GM19397 (cell line): ENCODE data around the gene ERGIC1.

Experiments used
- ATAC-seq: cut with Tn5 transposase; IDR thresholded peaks from one replicate; pipeline ENCODE4 v1.9.1; 2021; ENCODE audit warnings: mild to moderate bottlenecking, moderate library complexity; ENCODE audit not compliant: unreplicated experiment

The ERGIC1 gene

DNA sequence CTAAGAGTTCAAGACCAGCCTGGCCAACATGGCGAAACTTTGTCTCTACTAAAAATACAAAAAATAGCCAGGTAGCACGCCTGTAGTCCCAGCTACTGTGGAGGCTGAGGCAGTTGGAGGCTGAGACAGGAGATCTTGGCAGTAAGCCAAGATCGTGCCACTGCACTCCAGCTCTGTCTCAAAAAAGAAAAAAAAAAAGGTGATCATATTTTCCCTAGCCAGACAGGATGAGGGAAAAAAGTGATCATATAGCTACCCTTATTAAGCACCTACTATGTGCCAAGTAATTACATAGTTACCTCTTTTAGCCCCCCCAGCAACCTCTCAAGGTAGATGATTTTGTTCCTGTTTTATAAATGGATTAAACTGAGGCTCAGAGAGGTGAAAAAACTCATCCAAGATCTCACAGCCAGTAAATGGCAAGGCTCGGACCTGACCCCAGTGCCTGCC lies 107.0 kb downstream of the ERGIC1 start:
- ATAC-seq: no peak

- ATAC-seq: no peak
Measured at GRCh38 chr5:172942556-172942955, 108.5 kb downstream of the ERGIC1 start.

DNA sequence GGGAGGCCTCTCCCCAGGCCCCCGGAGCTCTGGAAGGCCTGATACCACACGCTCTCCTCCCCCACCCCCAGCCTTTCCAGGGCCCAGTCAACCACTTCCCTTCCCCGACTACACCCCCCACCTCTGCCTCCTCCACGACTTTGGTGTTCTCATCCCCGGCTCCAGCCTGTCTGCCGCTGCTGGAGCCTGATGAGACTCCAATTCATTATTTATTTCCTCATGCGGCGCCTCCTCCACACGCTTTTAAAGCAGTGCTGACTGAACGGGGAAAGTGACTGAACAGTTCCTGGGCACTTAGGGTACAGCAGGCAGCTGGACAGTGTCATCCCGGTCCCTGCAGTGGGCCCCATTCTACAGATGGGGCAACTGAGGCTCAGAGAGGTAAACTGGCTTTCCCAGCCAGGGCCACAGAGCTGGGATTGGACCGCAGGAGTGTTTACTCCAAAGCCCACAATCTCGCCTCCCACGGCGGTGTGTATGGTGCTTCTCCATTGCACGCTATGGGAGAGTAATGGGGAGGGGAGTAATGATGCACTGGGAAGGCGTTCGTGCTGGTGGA lies 109.3 kb downstream of the ERGIC1 start:
- no peak for ATAC-seq

- ATAC-seq: no peak
Measured at GRCh38 chr5:172943906-172944305, 109.9 kb downstream of the ERGIC1 start.

- no peak for ATAC-seq
Measured at GRCh38 chr5:172944741-172945140, 110.7 kb downstream of the ERGIC1 start.

DNA sequence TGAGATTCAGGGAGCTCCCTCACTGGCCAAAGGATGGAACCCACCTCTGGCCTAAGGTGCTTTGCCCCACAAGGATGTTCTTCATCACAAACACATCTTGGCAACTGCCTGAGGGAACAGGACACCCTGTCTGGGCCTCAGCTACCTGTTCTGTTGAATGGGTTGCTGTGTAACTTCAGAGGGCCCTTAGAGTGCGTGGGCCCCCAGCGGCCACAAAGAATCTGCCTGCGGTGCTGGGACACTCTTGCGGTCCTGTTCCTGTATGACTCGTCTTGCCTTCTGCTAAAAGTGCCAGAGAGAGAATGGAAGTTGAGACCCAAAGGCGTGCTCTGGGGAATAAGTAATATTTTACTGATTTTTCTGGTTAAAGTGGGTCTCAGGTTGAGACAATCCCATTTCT lies 111.1 kb downstream of the ERGIC1 start:
- no peak for ATAC-seq

- no peak for ATAC-seq
Measured at GRCh38 chr5:172946146-172946545, 112.1 kb downstream of the ERGIC1 start.

- no peak for ATAC-seq
Measured at GRCh38 chr5:172949426-172949825, 115.4 kb downstream of the ERGIC1 start.

DNA sequence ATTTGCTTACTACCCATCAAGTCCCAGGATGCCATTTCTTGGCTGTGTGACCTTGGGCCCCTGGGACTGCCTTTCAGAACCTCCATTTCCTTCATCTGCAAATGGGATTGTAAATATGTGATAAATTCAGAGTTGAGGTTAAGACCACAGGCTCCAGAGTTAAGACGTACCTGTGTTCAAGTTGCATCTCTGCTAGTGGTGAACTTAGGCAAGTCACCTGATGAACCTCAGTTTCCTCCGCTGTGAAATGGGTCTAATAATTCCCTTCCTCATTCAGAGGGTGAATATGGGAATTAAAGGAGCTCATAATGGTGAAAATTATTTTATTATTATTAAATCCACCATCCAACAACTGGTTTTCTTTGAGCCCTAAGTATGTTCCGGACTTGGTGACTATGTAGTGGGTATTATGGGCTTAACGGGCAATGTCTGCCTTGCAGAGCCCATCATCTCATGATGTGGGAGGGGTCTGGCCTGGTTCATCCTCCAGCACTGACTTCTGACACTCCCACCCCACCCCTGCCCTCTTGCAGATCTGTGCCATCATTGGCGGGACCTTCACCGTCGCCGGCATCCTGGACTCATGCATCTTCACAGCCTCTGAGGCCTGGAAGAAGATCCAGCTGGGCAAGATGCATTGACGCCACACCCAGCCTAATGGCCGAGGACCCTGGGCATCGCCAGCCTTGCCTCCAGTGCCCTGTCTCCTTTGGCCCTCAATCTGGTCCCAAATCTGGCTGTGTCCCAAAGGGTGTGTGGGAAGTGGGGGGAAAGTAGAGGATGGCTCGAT lies 116.3 kb downstream of the ERGIC1 start:
- no peak for ATAC-seq

DNA sequence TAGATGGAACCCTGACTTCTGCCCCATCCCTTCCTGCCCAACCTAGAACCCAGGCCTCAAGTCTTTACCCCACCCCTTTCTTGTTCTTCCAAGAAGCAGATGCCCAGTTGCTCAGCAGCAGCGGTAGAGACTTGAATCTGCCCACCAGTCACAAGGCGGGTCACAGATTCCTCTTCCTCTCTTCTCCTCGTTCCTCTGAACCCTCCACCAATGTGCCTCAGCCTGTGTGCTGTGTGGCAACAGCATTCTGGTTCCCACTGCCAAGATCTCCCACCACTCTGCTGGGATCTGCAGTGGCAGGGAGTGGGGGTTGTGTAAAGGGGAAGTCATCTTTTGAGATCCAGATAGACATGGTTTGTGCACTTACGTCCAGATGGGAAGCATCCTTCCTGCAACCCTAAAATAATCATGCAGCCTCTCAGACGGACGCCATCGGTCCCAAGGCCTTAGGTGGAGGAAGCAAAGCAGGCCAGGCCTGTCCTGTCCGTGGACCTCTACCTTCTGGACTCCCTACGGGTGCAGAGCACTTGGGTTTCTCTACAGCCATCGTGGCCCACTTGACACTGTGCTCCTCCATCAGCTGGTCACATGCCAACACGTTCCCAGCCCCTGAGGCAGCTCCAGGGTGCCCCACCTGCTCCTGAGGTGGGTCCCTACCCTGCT lies 117.5 kb downstream of the ERGIC1 start:
- ATAC-seq: no peak

DNA sequence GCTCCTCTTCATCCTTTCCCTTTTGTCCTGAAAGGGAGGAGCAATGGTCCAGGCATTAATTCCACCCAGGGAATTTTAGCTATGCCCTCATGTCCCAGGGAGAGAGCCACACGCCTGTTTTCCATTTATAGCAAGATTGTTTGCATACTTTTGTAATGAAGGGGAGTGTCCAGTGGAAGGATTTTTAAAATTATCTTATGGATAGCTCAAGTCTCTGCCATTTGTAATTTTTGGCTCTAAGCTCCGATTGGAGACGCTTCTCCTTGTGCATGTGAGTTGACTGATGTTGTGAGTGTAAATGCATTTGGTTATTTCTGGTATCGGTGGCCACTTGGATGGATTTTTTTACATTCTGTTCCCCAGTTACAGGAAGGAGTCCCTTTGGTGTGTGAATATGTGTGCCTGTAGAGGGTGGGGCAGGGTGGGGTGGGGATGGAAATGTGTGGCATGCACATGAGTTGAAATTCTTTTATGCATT lies 118.0 kb downstream of the ERGIC1 start:
- no peak for ATAC-seq

DNA sequence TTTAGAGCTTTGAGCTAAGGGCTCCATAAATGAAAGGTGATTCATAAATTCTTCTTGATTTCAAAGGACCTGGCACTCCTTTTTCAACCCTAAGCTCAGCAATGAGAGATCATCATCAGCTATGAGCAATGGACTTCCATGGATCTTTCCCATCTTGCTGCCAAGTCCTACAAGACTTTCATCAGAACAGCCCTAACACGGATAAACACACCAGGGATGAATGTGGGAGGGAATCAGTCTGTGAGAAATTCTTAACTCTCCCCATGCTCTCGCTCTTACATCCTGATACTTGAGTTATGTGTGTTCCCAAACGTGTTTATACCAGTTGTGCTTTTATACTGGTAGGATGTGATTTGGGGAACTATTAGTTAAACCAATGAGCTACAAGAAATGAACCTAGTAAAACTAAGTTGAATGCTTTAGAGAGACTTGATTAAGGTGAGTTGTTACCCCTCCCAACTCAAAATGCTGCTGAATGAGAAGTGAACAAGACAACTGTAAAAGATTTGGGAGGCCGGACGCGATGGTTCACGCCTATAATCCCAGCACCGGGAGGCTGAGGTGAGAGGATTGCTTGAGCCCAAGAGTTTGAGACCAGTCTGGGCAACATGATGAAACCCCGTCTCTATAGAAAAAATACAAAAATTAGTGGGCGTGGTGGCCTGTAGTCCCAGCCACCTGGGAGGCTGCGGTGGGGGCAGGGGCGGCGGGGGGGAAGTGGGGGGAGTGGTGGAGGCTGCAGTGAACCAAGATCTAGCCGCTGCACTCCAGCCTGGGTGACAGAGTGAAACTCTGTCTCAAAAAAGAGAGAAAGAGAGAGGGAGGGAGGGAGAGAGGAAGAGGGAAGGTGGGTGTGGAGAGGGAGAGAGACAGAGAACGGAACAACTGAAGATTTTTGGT lies 120.0 kb downstream of the ERGIC1 start:
- ATAC-seq: no peak

GRCh38 chr5:172954751-172955159 lies 120.7 kb downstream of the ERGIC1 start:
- ATAC-seq: no peak

GRCh38 chr5:172956228-172956627 lies 122.2 kb downstream of the ERGIC1 start:
- no peak for ATAC-seq

GRCh38 chr5:172956936-172957335 lies 122.9 kb downstream of the ERGIC1 start:
- no peak for ATAC-seq

DNA sequence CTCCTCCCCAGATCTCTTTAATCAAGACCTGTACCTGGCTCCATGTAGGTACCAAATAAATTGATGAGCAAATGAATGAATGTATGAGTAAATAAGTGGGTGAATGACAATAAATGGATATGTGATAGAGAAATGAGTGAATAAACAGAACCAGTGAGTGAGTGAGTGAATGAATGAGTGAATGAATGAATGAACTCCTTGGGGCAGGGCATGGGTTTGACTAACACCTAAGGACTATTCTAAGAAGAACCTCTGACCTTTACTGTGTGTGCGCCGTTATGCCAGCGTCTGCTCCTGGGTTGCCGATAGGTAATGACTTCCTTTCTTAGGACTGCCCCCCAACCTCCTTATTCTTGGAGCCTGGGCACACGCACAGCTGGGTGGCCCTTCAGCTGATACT lies 123.4 kb downstream of the ERGIC1 start:
- ATAC-seq: no peak

DNA sequence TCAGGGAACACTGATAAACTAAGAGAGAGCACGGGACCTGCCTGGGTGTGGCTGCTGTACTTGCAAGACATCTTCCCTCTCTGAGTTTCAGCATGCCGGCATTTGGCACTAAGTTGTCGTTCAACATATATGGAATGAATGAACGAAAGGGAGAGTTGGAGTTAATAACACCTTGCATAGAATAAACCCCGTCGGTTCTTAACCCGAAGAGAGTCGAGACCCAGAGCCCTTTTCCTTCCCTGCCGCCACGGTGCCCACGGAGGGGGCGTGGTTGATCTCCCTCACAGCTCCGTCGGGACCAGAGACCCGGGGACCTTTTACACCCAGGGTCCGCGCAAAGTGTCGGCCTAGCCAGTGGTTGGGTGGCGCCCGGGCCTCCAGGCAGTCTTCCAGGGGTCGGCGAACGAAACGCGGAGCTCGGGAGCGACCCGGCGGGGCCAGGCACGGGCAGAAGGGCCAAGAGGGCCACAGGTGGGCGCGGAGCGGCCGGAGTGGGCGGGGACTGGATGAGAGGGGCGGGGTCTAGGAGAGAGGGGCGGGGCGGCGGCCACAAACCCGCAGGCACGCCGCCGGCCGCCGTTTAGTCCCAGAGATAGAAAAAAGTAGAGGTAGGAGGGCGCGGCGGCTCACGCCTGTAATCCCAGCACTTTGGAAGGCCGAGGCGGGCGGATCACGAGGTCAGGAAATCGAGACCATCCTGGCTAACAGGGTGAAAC lies 124.4 kb downstream of the ERGIC1 start:
- ATAC-seq: peak; percentile 67

- ATAC-seq: no peak
Measured at GRCh38 chr5:172959824-172960799, 126.1 kb downstream of the ERGIC1 start.

DNA sequence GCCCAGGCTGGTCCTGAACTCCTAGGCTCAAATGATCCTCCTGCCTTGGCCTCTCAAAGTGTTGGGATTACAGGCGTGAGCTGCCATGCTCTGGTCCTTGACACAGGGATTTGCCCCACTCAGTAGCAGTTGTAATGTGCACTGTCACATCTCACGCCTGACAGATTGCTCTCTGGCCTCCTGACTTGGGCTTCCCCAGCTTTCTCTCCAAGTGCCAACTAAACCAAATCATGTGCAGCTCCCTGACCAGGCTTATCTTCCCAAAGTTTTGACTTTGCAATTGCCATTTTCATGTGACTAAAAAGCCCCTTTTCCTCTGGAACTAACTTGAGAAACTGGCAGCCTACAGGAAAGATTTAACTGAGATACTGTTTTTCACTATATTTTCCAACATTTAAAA lies 135.9 kb downstream of the ERGIC1 start:
- no peak for ATAC-seq
